SK-N-SH treated with all-trans-retinoic acid at 6 μM for 48 hours (cell line): Measurements from ENCODE around the gene CREBBP.

Experiments
- ATAC-seq: fragments of 200-7000 bp; cut with Tn5 transposase; 3 replicates; pipeline ENCODE4 v1.9.1; 2020; ENCODE audit warnings: mild to moderate bottlenecking, moderate library complexity
- ARNTL ChIP-seq: fragments of 450-650 bp; formaldehyde crosslinking; IDR thresholded peaks from 2 replicates; pipeline ENCODE4 v1.5.0; 2020; ENCODE audit warnings: low read depth, mild to moderate bottlenecking, moderate library complexity, borderline replicate concordance
- BACH2 ChIP-seq: fragments of 250-450 bp; sonication (Bioruptor Pico); IDR thresholded peaks from 2 replicates; pipeline ENCODE4 v1.9.0; 2021; ENCODE audit warnings: mild to moderate bottlenecking, borderline replicate concordance
- CSDC2 ChIP-seq: fragments of 250-450 bp; sonication (Bioruptor Pico); IDR thresholded peaks from 2 replicates; pipeline ENCODE4 v1.5.0; 2020; ENCODE audit warnings: mild to moderate bottlenecking, moderate library complexity
- ESRRG ChIP-seq: fragments of 250-450 bp; sonication (Bioruptor Pico); IDR thresholded peaks from 2 replicates; pipeline ENCODE4 v1.6.1; 2021; ENCODE audit warnings: mild to moderate bottlenecking
- GLIS3 ChIP-seq: fragments of 250-450 bp; sonication (Bioruptor Pico); IDR thresholded peaks from 2 replicates; pipeline ENCODE4 v1.5.0; 2020; ENCODE audit warnings: mild to moderate bottlenecking, moderate library complexity
- OSR1 ChIP-seq: fragments of 250-450 bp; sonication (Bioruptor Pico); IDR thresholded peaks from 2 replicates; pipeline ENCODE4 v1.8.0; 2022; ENCODE audit warnings: moderate library complexity, mild to moderate bottlenecking, inconsistent platforms
- PPARA ChIP-seq: fragments of 250-450 bp; sonication (Bioruptor Pico); IDR thresholded peaks from 2 replicates; pipeline ENCODE4 v1.5.0; 2020; ENCODE audit warnings: mild to moderate bottlenecking, borderline replicate concordance
- RARB ChIP-seq: fragments of 250-450 bp; sonication (Bioruptor Pico); IDR thresholded peaks from 2 replicates; pipeline ENCODE4 v1.8.0; 2021; ENCODE audit warnings: mild to moderate bottlenecking, moderate library complexity
- SNAI2 ChIP-seq: fragments of 250-450 bp; sonication (Bioruptor Pico); IDR thresholded peaks from 2 replicates; pipeline ENCODE4 v1.5.0; 2020; ENCODE audit warnings: mild to moderate bottlenecking, moderate library complexity
- TCF4 ChIP-seq: fragments of 250-450 bp; sonication (Bioruptor Pico); IDR thresholded peaks from 2 replicates; pipeline ENCODE4 v1.8.0; 2021; ENCODE audit warnings: mild to moderate bottlenecking, moderate library complexity, borderline replicate concordance
- TOX ChIP-seq: fragments of 250-450 bp; sonication (Bioruptor Pico); IDR thresholded peaks from 2 replicates; pipeline ENCODE4 v1.8.0; 2021; ENCODE audit warnings: mild to moderate bottlenecking, moderate library complexity, borderline replicate concordance
- ZC3H10 ChIP-seq: fragments of 250-450 bp; sonication (Bioruptor Pico); IDR thresholded peaks from 2 replicates; pipeline ENCODE4 v1.5.1; 2021; ENCODE audit warnings: mild to moderate bottlenecking, moderate library complexity
- ZFP3 ChIP-seq: fragments of 250-450 bp; sonication (Bioruptor Pico); IDR thresholded peaks from 2 replicates; pipeline ENCODE4 v1.5.0; 2020; ENCODE audit warnings: mild to moderate bottlenecking, moderate library complexity
- ZFP30 ChIP-seq: fragments of 450-650 bp; formaldehyde crosslinking; IDR thresholded peaks from 2 replicates; pipeline ENCODE4 v1.5.0; 2022; ENCODE audit warnings: mild to moderate bottlenecking, moderate library complexity
- ZNF565 ChIP-seq: fragments of 450-650 bp; formaldehyde crosslinking; conservative IDR thresholded peaks from 2 replicates; pipeline ENCODE4 v1.5.0; 2020; ENCODE audit warnings: low read depth, mild to moderate bottlenecking, moderate library complexity
- ZNF8 ChIP-seq: fragments of 450-650 bp; formaldehyde crosslinking; IDR thresholded peaks from 2 replicates; pipeline ENCODE4 v1.5.0; 2020; ENCODE audit warnings: mild to moderate bottlenecking, moderate library complexity
- TF ChIP-seq, protein P1 (sequence below): fragments of 250-450 bp; sonication (Bioruptor Pico); IDR thresholded peaks from 2 replicates; pipeline ENCODE4 v1.5.0; 2020; ENCODE audit warnings: mild to moderate bottlenecking, moderate library complexity
- TF ChIP-seq, protein P2 (sequence below): fragments of 250-450 bp; sonication (Bioruptor Pico); IDR thresholded peaks from 2 replicates; pipeline ENCODE4 v1.8.0; 2020; ENCODE audit warnings: mild to moderate bottlenecking, moderate library complexity, borderline replicate concordance
- TF ChIP-seq, protein P3 (sequence below): fragments of 250-450 bp; sonication (Bioruptor Pico); IDR thresholded peaks from 2 replicates; pipeline ENCODE4 v1.5.1; 2021; ENCODE audit warnings: mild to moderate bottlenecking, moderate library complexity
- TF ChIP-seq, protein P4 (sequence below): fragments of 250-450 bp; sonication (Bioruptor Pico); IDR thresholded peaks from 2 replicates; pipeline ENCODE4 v1.8.0; 2021; ENCODE audit warnings: low read depth, mild to moderate bottlenecking, moderate library complexity, borderline replicate concordance

The CREBBP gene

DNA sequence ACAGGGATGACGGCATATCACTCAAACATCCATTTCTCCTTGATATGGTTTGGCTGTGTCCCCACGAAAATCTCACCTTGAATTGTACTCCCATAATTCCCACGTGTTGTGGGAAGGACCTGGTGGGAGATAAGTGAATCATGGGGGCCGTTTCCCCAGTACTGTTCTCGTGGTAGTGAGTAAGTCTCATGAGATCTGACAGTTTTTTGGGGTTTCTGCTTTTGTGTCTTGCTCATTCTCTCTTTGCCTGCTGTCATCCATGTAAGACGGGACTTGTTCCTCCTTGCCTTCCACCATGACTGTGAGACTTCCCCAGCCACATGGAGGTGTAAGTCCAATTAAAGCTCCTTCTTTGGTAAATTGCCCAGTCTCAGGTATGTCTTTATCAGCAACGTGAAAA, 193.5 kb downstream of the CREBBP start:
- no peak for ATAC-seq
- TF ChIP-seq CSDC2 (CRISPR knock-in tag) (no peak), ESRRG (CRISPR knock-in tag) (no peak), GLIS3 (CRISPR knock-in tag) (no peak), TCF4 (no peak), ZNF8 (CRISPR knock-in tag) (no peak), OSR1 (no peak), ZFP30 (no peak), SNAI2 (CRISPR knock-in tag) (no peak), ARNTL (CRISPR knock-in tag) (no peak), ZC3H10 (CRISPR knock-in tag) (no peak), TOX (no peak), ZFP3 (no peak), RARB (CRISPR knock-in tag) (no peak), PPARA (CRISPR knock-in tag) (no peak)
- TF ChIP-seq, protein P1, sequence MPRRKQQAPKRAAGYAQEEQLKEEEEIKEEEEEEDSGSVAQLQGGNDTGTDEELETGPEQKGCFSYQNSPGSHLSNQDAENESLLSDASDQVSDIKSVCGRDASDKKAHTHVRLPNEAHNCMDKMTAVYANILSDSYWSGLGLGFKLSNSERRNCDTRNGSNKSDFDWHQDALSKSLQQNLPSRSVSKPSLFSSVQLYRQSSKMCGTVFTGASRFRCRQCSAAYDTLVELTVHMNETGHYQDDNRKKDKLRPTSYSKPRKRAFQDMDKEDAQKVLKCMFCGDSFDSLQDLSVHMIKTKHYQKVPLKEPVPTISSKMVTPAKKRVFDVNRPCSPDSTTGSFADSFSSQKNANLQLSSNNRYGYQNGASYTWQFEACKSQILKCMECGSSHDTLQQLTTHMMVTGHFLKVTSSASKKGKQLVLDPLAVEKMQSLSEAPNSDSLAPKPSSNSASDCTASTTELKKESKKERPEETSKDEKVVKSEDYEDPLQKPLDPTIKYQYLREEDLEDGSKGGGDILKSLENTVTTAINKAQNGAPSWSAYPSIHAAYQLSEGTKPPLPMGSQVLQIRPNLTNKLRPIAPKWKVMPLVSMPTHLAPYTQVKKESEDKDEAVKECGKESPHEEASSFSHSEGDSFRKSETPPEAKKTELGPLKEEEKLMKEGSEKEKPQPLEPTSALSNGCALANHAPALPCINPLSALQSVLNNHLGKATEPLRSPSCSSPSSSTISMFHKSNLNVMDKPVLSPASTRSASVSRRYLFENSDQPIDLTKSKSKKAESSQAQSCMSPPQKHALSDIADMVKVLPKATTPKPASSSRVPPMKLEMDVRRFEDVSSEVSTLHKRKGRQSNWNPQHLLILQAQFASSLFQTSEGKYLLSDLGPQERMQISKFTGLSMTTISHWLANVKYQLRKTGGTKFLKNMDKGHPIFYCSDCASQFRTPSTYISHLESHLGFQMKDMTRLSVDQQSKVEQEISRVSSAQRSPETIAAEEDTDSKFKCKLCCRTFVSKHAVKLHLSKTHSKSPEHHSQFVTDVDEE = no peak
- TF ChIP-seq, protein P2, sequence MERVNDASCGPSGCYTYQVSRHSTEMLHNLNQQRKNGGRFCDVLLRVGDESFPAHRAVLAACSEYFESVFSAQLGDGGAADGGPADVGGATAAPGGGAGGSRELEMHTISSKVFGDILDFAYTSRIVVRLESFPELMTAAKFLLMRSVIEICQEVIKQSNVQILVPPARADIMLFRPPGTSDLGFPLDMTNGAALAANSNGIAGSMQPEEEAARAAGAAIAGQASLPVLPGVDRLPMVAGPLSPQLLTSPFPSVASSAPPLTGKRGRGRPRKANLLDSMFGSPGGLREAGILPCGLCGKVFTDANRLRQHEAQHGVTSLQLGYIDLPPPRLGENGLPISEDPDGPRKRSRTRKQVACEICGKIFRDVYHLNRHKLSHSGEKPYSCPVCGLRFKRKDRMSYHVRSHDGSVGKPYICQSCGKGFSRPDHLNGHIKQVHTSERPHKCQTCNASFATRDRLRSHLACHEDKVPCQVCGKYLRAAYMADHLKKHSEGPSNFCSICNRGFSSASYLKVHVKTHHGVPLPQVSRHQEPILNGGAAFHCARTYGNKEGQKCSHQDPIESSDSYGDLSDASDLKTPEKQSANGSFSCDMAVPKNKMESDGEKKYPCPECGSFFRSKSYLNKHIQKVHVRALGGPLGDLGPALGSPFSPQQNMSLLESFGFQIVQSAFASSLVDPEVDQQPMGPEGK (CRISPR knock-in tag) = no peak
- TF ChIP-seq, protein P3, sequence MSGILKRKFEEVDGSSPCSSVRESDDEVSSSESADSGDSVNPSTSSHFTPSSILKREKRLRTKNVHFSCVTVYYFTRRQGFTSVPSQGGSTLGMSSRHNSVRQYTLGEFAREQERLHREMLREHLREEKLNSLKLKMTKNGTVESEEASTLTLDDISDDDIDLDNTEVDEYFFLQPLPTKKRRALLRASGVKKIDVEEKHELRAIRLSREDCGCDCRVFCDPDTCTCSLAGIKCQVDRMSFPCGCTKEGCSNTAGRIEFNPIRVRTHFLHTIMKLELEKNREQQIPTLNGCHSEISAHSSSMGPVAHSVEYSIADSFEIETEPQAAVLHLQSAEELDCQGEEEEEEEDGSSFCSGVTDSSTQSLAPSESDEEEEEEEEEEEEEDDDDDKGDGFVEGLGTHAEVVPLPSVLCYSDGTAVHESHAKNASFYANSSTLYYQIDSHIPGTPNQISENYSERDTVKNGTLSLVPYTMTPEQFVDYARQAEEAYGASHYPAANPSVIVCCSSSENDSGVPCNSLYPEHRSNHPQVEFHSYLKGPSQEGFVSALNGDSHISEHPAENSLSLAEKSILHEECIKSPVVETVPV (CRISPR knock-in tag) = no peak
- TF ChIP-seq, protein P4, sequence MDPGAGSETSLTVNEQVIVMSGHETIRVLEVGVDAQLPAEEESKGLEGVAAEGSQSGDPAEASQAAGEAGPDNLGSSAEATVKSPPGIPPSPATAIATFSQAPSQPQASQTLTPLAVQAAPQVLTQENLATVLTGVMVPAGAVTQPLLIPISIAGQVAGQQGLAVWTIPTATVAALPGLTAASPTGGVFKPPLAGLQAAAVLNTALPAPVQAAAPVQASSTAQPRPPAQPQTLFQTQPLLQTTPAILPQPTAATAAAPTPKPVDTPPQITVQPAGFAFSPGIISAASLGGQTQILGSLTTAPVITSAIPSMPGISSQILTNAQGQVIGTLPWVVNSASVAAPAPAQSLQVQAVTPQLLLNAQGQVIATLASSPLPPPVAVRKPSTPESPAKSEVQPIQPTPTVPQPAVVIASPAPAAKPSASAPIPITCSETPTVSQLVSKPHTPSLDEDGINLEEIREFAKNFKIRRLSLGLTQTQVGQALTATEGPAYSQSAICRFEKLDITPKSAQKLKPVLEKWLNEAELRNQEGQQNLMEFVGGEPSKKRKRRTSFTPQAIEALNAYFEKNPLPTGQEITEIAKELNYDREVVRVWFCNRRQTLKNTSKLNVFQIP (CRISPR knock-in tag) = no peak
- TF ChIP-seq, all 23 proteins: peak for 0

DNA sequence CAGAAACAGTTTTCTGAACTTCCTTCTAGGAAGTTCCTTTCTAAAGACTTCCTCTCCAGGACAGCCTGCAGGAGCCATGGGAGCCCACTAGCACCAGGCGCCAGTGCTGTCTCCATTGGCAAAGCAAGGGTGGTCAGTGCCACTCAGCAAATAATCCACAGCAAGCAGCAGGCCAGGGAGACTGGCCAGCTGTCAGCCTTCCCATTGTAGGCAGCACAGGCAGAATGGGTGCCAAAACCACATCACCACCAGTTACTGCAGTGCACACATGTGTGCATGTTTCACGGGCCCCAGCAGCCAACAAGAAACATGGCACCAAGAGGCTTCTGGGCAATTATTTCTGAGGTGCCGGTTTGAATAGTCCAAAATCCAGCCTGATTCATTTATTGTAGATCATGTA, 199.3 kb downstream of the CREBBP start:
- ATAC-seq = no peak
- TF ChIP-seq ZNF8 (CRISPR knock-in tag) (no peak), CSDC2 (CRISPR knock-in tag) (no peak), OSR1 (no peak), ZNF565 (CRISPR knock-in tag) (no peak), TCF4 (no peak), BACH2 (no peak)
- TF ChIP-seq, protein P1 = no peak
- TF ChIP-seq, protein P4 (CRISPR knock-in tag) = no peak
- TF ChIP-seq, protein P3 (CRISPR knock-in tag) = no peak
